ENCODE results near the gene GPR42. TPM values are rescaled to one million over a fixed set of nuclear protein-coding genes. Genes with fewer than 3 reads are reported as not detected.

Gene GPR42, protein sequence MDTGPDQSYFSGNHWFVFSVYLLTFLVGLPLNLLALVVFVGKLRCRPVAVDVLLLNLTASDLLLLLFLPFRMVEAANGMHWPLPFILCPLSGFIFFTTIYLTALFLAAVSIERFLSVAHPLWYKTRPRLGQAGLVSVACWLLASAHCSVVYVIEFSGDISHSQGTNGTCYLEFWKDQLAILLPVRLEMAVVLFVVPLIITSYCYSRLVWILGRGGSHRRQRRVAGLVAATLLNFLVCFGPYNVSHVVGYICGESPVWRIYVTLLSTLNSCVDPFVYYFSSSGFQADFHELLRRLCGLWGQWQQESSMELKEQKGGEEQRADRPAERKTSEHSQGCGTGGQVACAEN
- total RNA-seq, result not detected
- polyA plus RNA-seq, result not detected
- long read RNA-seq, donor 1, partial matches to known transcripts, result 0 of 1 reads
- long read RNA-seq, donor 1, other reads (novel, unspliced or antisense), result 1 of 1 reads
- long read RNA-seq, donor 2, result 0 reads

DNA sequence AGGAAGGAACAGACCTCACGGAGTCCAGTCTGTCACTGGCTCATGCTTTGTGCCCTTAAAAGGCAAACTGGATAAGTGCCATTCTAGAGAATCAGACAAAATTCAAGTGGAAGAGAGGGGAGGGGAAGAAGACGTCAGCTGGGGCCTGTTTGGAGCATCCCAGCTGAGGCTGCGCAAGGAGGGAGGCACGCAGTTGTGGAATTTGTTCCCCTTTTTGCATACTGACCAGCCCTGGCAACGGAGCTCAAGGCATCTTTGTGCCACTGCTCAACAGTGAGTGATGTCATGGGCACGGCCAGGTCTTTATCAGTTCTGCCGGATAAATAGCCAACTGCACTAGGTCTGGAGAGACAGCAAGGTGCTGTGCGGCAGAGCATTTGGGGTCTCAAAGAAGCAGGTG is at the start of gene GPR42:
Gene GPR42, plus strand, starts transcription at position 347 of the 400 bp plus-strand sequence. CDS start 292 bp downstream, outside the sequence.
- Histone ChIP-seq H3K4me3 (no peak within 1 kb of the TSS), H3K27ac (no peak within 1 kb of the TSS), H3K36me3 (ENCODE audit: insufficient read depth in 1 of 2, low read depth in 1 of 2) (no peaks in the 10 kb centered on the region), H3K27me3 (ENCODE audit: insufficient read depth in 3 of 3, low read length in 2 of 3) (no peaks in the 10 kb centered on the region), H3K9me3 (no peaks in the 10 kb centered on the region), H3K4me1 (no peaks in the 10 kb centered on the region)
- TF ChIP-seq, protein P1, sequence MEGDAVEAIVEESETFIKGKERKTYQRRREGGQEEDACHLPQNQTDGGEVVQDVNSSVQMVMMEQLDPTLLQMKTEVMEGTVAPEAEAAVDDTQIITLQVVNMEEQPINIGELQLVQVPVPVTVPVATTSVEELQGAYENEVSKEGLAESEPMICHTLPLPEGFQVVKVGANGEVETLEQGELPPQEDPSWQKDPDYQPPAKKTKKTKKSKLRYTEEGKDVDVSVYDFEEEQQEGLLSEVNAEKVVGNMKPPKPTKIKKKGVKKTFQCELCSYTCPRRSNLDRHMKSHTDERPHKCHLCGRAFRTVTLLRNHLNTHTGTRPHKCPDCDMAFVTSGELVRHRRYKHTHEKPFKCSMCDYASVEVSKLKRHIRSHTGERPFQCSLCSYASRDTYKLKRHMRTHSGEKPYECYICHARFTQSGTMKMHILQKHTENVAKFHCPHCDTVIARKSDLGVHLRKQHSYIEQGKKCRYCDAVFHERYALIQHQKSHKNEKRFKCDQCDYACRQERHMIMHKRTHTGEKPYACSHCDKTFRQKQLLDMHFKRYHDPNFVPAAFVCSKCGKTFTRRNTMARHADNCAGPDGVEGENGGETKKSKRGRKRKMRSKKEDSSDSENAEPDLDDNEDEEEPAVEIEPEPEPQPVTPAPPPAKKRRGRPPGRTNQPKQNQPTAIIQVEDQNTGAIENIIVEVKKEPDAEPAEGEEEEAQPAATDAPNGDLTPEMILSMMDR (IDR thresholded peaks at IDR 0.05), result no peak
- ATAC-seq (no peak), DNase-seq (no peak)
- 76 to 84% methylated on average over 5 to 8 of the region's 8 CpGs; no CpG with 5 or more reads in 1 of the 3 donors for WGBS, 3 donors
- intact Hi-C loops (cut with DNase I), result no loop called here

DNA sequence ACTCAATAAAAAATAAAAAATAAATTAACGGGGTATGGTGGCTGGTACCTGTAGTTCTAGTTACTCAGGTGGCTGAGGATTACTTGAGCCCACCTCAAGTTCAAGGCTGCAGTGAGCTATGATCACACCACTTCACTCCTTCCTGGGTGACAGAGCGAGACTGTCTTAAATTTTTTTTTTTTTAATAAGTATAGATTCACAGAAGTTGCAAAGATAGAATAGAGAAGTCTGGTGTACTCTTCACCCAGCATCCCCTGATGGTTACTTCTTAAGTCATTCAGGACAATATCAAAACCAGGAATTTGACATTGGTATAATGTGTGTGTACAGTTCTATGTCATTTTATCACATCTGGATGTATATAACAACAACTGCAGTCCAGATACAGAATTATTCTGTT is 49.6 kb upstream of the GPR42 start:
- no peak for DNase-seq
- Histone ChIP-seq H3K36me3 (ENCODE audit: insufficient read depth in 1 of 2, low read depth in 1 of 2) (no peaks in the 10 kb centered on the region), H3K9me3 (peaks cover 4% of the 10 kb centered on the region), H3K4me3 (no peak overlapping the region), H3K27me3 (ENCODE audit: insufficient read depth in 3 of 3, low read length in 2 of 3) (peaks cover 0 to 11% (median 4%) of the 10 kb centered on the region in 3 donors), H3K27ac (no peak overlapping the region), H3K4me1 (no peaks in the 10 kb centered on the region)
- 85 to 92% (median 88%) methylated on average over 2 of the region's 2 CpGs for WGBS, 3 donors
- TF ChIP-seq, protein P1 (IDR thresholded peaks at IDR 0.05), result no peak
- intact Hi-C loops (cut with DNase I), result no loop called here
- ATAC-seq, result no peak

DNA sequence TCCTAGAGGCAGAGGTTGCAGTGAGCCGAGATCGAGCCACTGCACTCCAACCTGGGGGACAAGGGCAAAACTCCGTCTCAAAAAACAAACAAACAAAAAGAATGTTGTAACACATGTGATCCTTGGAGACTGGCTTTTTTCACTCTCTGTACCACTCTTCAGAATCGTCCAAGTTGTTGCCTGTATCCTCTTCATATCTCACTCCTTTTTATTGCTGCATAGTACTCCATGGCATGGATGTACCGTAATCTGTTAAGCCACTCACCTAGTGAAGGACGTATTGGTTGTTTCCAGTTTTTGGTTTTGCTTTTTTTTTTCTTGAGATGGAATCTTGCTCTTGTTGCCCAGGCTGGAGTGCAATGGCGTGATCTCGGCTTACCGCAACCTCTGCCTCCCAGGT is 48.9 kb upstream of the GPR42 start:
- 90 to 93% (median 91%) methylated on average over 9 of the region's 9 CpGs for WGBS, 3 donors
- H3K4me1 ChIP-seq, result no peaks in the 10 kb centered on the region
- no peak overlapping the region for H3K27ac ChIP-seq
- no peak overlapping the region for H3K4me3 ChIP-seq
- H3K27me3 ChIP-seq (ENCODE audit: insufficient read depth in 3 of 3, low read length in 2 of 3), result peaks cover 0 to 8% (median 4%) of the 10 kb centered on the region in 3 donors
- DNase-seq (no peak), ATAC-seq (no peak)
- peaks cover 4% of the 10 kb centered on the region for H3K9me3 ChIP-seq
- no peaks in the 10 kb centered on the region for H3K36me3 ChIP-seq (ENCODE audit: insufficient read depth in 1 of 2, low read depth in 1 of 2)
- intact Hi-C loops (cut with DNase I), result no loop called here
- TF ChIP-seq, protein P1 (IDR thresholded peaks at IDR 0.05), result no peak

DNA sequence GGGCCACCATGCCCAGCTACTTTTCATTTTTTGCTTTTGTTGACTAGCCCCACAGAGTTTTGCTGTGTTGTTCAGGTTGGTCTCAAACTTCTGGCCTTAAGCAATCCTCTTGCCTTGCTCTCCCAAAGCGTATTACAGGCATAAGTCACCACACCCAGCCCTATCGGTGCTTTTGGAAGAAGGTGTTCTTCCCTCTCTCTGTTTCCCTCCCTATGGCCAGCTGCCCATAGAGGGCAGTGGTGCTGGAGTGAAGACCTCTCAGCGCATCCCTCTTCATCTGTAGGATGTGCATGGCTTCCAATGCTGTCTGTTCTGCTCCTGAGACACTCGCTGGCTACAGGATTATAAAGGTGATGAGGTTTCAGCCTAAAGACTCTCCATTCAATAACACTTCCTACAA is 43.2 kb upstream of the GPR42 start:
- TF ChIP-seq, protein P1 (IDR thresholded peaks at IDR 0.05), result no peak
- Histone ChIP-seq H3K4me3 (no peak overlapping the region), H3K4me1 (no peaks in the 10 kb centered on the region), H3K36me3 (ENCODE audit: insufficient read depth in 1 of 2, low read depth in 1 of 2) (no peaks in the 10 kb centered on the region), H3K27me3 (ENCODE audit: insufficient read depth in 3 of 3, low read length in 2 of 3) (peaks cover 0 to 40% (median 2%) of the 10 kb centered on the region in 3 donors), H3K9me3 (no peaks in the 10 kb centered on the region), H3K27ac (no peak overlapping the region)
- ATAC-seq (no peak), DNase-seq (no peak)
- WGBS, 3 donors, result 62 to 69% (median 62%) methylated on average over 4 of the region's 4 CpGs
- intact Hi-C loops (cut with DNase I), result no loop called here
